OCI-LY1 (cell line): ENCODE data around the gene ITPA.

Experiments
- CTCF ChIP-seq: fragments of 200-600 bp; sonication (generic), shearing (Covaris generic); IDR thresholded peaks from 2 replicates; pipeline ENCODE4 v1.5.1; 2017; ENCODE audit warnings: mild to moderate bottlenecking, antibody characterized with exemption, low read length, moderate library complexity, mixed read lengths
- EZH2 ChIP-seq: fragments of 200-600 bp; sonication (generic), shearing (Covaris generic); IDR thresholded peaks from 2 replicates; pipeline ENCODE4 v1.8.0; 2017; ENCODE audit warnings: borderline replicate concordance, mixed run types, mild to moderate bottlenecking, antibody characterized with exemption, low read length, moderate library complexity, mixed read lengths

- TF ChIP-seq CTCF (no peak), EZH2 (no peak)
Observed at GRCh38 chr20:3163099-3164042, 45.9 kb upstream of the ITPA start.
